Esophagus squamous epithelium (tissue), 4 donors: ENCODE data around the gene DUOXA2.

Experiments
- POLR2A ChIP-seq, 4 donors: fragments of 450-650 bp; IDR thresholded peaks; one replicate each; pipeline ENCODE4 v1.6.1; 2017; ENCODE audit warnings: antibody characterized with exemption in 4 of 4, mild to moderate bottlenecking in 4 of 4, moderate library complexity in 3 of 4
- TF ChIP-seq, protein P1 (sequence below), 6 experiments: fragments of 450-650 bp in 4 of 6; fragments of 200-600 bp in 2 of 6; sonication (generic) in 2 of 6; IDR thresholded peaks; one replicate each; pipeline ENCODE4 v1.5.1; 2016 to 2019; ENCODE audit warnings: antibody characterized with exemption in 6 of 6, mild to moderate bottlenecking in 4 of 6, moderate library complexity in 4 of 6

DNA sequence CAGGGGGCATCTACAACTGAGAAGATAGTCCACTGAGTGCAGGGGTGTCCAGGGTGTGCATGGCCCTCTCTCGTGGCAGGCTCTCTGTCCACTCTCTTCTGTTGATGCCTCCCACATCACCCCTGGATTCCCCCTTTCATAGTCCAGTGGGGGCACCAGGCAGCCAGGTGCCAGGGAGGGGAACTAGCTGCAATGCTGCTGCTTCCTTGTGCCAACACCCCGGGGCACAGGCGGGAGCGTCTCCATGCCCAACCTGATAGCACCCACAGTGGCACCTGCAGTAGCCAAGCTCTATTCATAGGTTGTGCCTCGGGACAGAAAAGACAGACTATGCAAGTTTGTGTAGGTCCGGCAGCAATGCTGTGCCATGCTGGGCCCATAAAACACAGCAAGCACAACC is 11.9 kb upstream of the DUOXA2 start:
- TF ChIP-seq, protein P1, sequence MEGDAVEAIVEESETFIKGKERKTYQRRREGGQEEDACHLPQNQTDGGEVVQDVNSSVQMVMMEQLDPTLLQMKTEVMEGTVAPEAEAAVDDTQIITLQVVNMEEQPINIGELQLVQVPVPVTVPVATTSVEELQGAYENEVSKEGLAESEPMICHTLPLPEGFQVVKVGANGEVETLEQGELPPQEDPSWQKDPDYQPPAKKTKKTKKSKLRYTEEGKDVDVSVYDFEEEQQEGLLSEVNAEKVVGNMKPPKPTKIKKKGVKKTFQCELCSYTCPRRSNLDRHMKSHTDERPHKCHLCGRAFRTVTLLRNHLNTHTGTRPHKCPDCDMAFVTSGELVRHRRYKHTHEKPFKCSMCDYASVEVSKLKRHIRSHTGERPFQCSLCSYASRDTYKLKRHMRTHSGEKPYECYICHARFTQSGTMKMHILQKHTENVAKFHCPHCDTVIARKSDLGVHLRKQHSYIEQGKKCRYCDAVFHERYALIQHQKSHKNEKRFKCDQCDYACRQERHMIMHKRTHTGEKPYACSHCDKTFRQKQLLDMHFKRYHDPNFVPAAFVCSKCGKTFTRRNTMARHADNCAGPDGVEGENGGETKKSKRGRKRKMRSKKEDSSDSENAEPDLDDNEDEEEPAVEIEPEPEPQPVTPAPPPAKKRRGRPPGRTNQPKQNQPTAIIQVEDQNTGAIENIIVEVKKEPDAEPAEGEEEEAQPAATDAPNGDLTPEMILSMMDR (IDR thresholded peaks at IDR 0.05) = no peak
- no peak for TF ChIP-seq POLR2A (IDR thresholded peaks at IDR 0.05)
